Glutamatergic neuron (in vitro differentiated cells): Measurements from ENCODE around the gene SPRY1. TPM values are rescaled to one million over a fixed set of nuclear protein-coding genes. Genes with fewer than 3 reads are reported as not detected.

Experiments used
- DNase-seq: peaks from one replicate; pipeline ENCODE4 v3.0.0; 2022
- H3K27ac Mint-ChIP-seq: one replicate; pipeline ENCODE4 v1.8.0; 2020; ENCODE audit warnings: mild to moderate bottlenecking, mixed read lengths, inconsistent platforms; ENCODE audit not compliant: unreplicated experiment
- H3K27me3 Mint-ChIP-seq: one replicate; pipeline ENCODE4 v1.8.0; 2020; ENCODE audit warnings: mild to moderate bottlenecking, moderate library complexity, mixed read lengths, inconsistent platforms; ENCODE audit not compliant: unreplicated experiment
- H3K36me3 Mint-ChIP-seq: one replicate; pipeline ENCODE4 v1.8.0; 2020; ENCODE audit warnings: mild to moderate bottlenecking, mixed read lengths, inconsistent platforms; ENCODE audit not compliant: unreplicated experiment
- H3K4me1 Mint-ChIP-seq: one replicate; pipeline ENCODE4 v1.8.0; 2020; ENCODE audit warnings: mild to moderate bottlenecking, low read depth, mixed read lengths, inconsistent platforms; ENCODE audit not compliant: unreplicated experiment
- H3K4me3 Mint-ChIP-seq: one replicate; pipeline ENCODE4 v1.8.0; 2020; ENCODE audit warnings: mild to moderate bottlenecking, mixed read lengths, inconsistent platforms; ENCODE audit not compliant: unreplicated experiment
- H3K9me3 Mint-ChIP-seq: one replicate; pipeline ENCODE4 v1.8.0; 2020; ENCODE audit warnings: mild to moderate bottlenecking, moderate library complexity, mixed read lengths, inconsistent platforms; ENCODE audit not compliant: unreplicated experiment
- CTCF ChIP-seq: fragments of 200-600 bp; sonication (generic); IDR thresholded peaks from one replicate; pipeline ENCODE4 v1.5.0; 2021; ENCODE audit not compliant: partially characterized antibody, unreplicated experiment
- total RNA-seq: library from RNA; stranded (reverse); fragmentation: NEBNext Ultra II Directional; extraction: Animal tissue kit (Norgen Biotek cat#: 25700); gene quantifications from one replicate; pipeline ENCODE4 v1.2.1, GENCODE V29; 2021; ENCODE audit not compliant: unreplicated experiment

The SPRY1 gene
- total RNA-seq, 1 donor from 2014 or later, result 17.2 TPM

GRCh38 chr4:123444290-123444731 lies 47.7 kb downstream of the SPRY1 start:
- H3K4me3 Mint-ChIP-seq, result peak overlapping the region; percentile 83
- peaks cover 5% of the 10 kb centered on the region for H3K27me3 Mint-ChIP-seq
- H3K27ac Mint-ChIP-seq, result peak overlapping the region; percentile 99
- peaks cover 9% of the 10 kb centered on the region for H3K9me3 Mint-ChIP-seq
- H3K36me3 Mint-ChIP-seq, result no peaks in the 10 kb centered on the region
- no peak for TF ChIP-seq CTCF
- peaks cover 19% of the 10 kb centered on the region for H3K4me1 Mint-ChIP-seq
- DNase-seq, result peak; percentile 67

GRCh38 chr4:123446865-123447474 lies 50.4 kb downstream of the SPRY1 start:
- peak overlapping the region; percentile 81 for H3K27ac Mint-ChIP-seq
- TF ChIP-seq CTCF, result no peak
- no peaks in the 10 kb centered on the region for H3K36me3 Mint-ChIP-seq
- H3K9me3 Mint-ChIP-seq, result peaks cover 9% of the 10 kb centered on the region
- H3K4me1 Mint-ChIP-seq, result peaks cover 21% of the 10 kb centered on the region
- H3K27me3 Mint-ChIP-seq, result peaks cover 5% of the 10 kb centered on the region
- no peak overlapping the region for H3K4me3 Mint-ChIP-seq
- no peak for DNase-seq

- DNase-seq, result no peak
- H3K27ac Mint-ChIP-seq, result no peak overlapping the region
- no peak overlapping the region for H3K4me3 Mint-ChIP-seq
- H3K4me1 Mint-ChIP-seq, result peaks cover 15% of the 10 kb centered on the region
- TF ChIP-seq CTCF, result no peak
- H3K9me3 Mint-ChIP-seq, result peaks cover 5% of the 10 kb centered on the region
- H3K36me3 Mint-ChIP-seq, result no peaks in the 10 kb centered on the region
- H3K27me3 Mint-ChIP-seq, result peaks cover 1% of the 10 kb centered on the region
Measured at GRCh38 chr4:123449362-123449761, 52.8 kb downstream of the SPRY1 start.

GRCh38 chr4:123449780-123450179 lies 53.2 kb downstream of the SPRY1 start:
- DNase-seq, result no peak
- TF ChIP-seq CTCF, result no peak
- H3K4me1 Mint-ChIP-seq, result peaks cover 12% of the 10 kb centered on the region
- H3K4me3 Mint-ChIP-seq, result no peak overlapping the region
- no peak overlapping the region for H3K27ac Mint-ChIP-seq
- no peaks in the 10 kb centered on the region for H3K36me3 Mint-ChIP-seq
- peaks cover 3% of the 10 kb centered on the region for H3K9me3 Mint-ChIP-seq
- no peaks in the 10 kb centered on the region for H3K27me3 Mint-ChIP-seq

- TF ChIP-seq CTCF, result no peak
- H3K4me3 Mint-ChIP-seq, result no peak overlapping the region
- H3K27me3 Mint-ChIP-seq, result no peaks in the 10 kb centered on the region
Measured at GRCh38 chr4:123450393-123450792, 53.8 kb downstream of the SPRY1 start.

More at GRCh38 chr4:123450393-123450792, 53.8 kb downstream of the SPRY1 start:
- DNase-seq, result no peak
- H3K9me3 Mint-ChIP-seq, result peaks cover 3% of the 10 kb centered on the region
- peaks cover 12% of the 10 kb centered on the region for H3K4me1 Mint-ChIP-seq
- H3K36me3 Mint-ChIP-seq, result no peaks in the 10 kb centered on the region
- no peak overlapping the region for H3K27ac Mint-ChIP-seq
